Motor neuron (in vitro differentiated cells): ENCODE measurements around the gene MFAP3L. TPM values are rescaled to one million over a fixed set of nuclear protein-coding genes. Genes with fewer than 3 reads are reported as not detected.

Source experiments
- ATAC-seq, 8 experiments: fragments of 200-7000 bp; cut with Tn5 transposase; replicated peaks in 6 of 8; 2 replicates each; pipeline ENCODE4 v1.8.0; 2021; ENCODE audit warnings: mild to moderate bottlenecking in 8 of 8, moderate library complexity in 8 of 8
- H3K27ac ChIP-seq, 2 donors: fragments of 250-450 bp; sonication (Bioruptor Pico); 2 replicates each; pipeline ENCODE4 v1.9.0; 2021; ENCODE audit warnings: antibody characterized with exemption in 2 of 2, mild to moderate bottlenecking in 2 of 2, moderate library complexity in 1 of 2
- H3K4me1 ChIP-seq, 2 donors: fragments of 250-450 bp; sonication (Bioruptor Pico); replicated peaks in 1 of 2; 2 replicates each; pipeline ENCODE4 v1.6.1; 2021; ENCODE audit warnings: antibody characterized with exemption in 2 of 2, mild to moderate bottlenecking in 2 of 2, moderate library complexity in 1 of 2
- H3K4me3 ChIP-seq, 5 donors: fragments of 250-450 bp; sonication (Bioruptor Pico); 2 replicates each; pipeline ENCODE4 v1.9.0; 2021; ENCODE audit warnings: antibody characterized with exemption in 5 of 5, mild to moderate bottlenecking in 5 of 5, moderate library complexity in 4 of 5
- WGBS, 10 experiments: fragments of 450-650 bp; shearing (Covaris generic); methylation state at CpG; one replicate each; pipeline ENCODE4 v1.0.0; 2022; 5-methylcytosine and 5-hydroxymethylcytosine counted together
- in situ Hi-C, 9 experiments: fragments of 400-800 bp; cut with MboI; loops; one replicate each; pipeline ENCODE4 v1.15.0; 2021; ENCODE audit warnings: low sequenced_read_pairs in 9 of 9, low pct_unique_long_range_greater_than_20kb in 2 of 9; ENCODE audit not compliant: unreplicated experiment in 9 of 9
- total RNA-seq, 8 experiments: library from RNA; unstranded; fragments of 300-600 nt; gene quantifications; 2 replicates each; pipeline versions ENCODE4 v1.2.3 to v1.2.4, GENCODE V29; 2022

The MFAP3L gene
- total RNA-seq, 8 experiments from 2014 or later: 1.0 to 15.1 (median 4.4) TPM

DNA sequence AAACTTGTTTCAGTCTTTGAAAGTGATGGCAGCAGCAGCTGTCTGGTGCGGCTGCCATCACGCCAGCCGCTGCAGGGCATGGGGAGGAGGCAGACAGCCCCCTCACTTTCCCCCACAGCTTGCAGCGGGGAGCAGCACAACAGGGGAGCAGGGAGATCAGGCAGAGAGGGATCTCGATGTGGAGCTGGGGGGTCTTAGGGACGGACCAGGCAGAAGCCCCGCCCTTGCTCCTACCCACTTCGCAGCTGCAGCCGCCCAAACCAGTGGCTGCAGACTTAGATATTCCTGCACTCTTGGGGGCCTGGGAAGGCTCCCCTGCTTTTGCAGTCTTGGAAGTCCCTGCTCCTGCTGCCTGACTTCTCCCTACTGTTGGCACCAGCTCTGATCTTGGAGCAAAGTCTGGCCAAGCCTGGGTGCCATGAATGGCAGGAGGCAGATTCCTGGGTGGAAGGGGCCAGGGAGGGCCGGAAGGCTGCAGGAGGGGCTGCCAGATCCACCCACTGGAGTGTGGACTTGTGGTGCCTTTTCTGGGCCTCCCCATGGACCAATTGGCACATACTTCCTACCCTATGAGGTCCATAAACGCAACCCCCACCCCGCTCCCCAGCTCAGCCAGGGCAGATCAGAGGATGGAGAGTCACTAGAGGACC is 14.0 kb upstream of the MFAP3L start:
- Histone ChIP-seq H3K27ac (no peak overlapping the region), H3K4me3 (no peak overlapping the region), H3K4me1 (peaks cover 11 to 25% of the 10 kb centered on the region in 2 donors)
- in situ Hi-C loops: loop anchor here in 7 of 9 experiments (10.0 to 25.0 kb wide), 3 partner anchors 228 to 428 kb away; partner anchors contain the start of genes CLCN3 (in 1 of the 7) and NEK1 (in 1 of the 7)
- 20 to 100% (median 60%) methylated on average over 1 to 5 of the region's 12 CpGs; no CpG with 5 or more reads in 3 of the 10 experiments for WGBS, 10 experiments
- ATAC-seq: no peak

DNA sequence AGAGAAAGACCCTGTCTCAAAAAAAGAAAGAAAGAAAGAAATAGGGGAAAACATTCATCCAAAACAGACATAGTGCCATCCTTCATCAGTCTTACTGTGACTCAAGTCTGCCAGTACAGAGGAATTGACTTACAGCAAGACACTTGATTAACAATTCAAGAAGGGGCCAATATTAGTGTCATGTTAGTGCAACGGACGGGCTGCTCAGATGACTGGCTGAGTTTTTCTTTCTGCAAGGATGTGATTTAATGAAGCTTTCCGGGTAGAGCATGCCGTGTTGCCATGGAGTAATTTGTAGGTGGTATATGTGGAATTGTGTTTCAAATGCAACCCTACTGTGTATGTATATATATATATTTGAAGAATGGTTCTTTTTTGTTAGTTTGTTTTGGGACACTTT is 12.6 kb upstream of the MFAP3L start:
- in situ Hi-C loops: loop anchor here in 5 of 9 experiments (25.0 kb wide), 2 partner anchors 226 to 426 kb away; partner anchors contain the start of genes CLCN3 (in 1 of the 5) and NEK1 (in 1 of the 5)
- Histone ChIP-seq H3K4me3 (no peak overlapping the region), H3K4me1 (peaks cover 18 to 36% of the 10 kb centered on the region in 2 donors), H3K27ac (no peak overlapping the region)
- peak in 6 of 8 experiments; percentile 6 to 76 (median 66) for ATAC-seq
- 12 to 61% (median 28%) methylated on average over 1 to 4 of the region's 4 CpGs; no CpG with 5 or more reads in 2 of the 10 experiments for WGBS, 10 experiments

DNA sequence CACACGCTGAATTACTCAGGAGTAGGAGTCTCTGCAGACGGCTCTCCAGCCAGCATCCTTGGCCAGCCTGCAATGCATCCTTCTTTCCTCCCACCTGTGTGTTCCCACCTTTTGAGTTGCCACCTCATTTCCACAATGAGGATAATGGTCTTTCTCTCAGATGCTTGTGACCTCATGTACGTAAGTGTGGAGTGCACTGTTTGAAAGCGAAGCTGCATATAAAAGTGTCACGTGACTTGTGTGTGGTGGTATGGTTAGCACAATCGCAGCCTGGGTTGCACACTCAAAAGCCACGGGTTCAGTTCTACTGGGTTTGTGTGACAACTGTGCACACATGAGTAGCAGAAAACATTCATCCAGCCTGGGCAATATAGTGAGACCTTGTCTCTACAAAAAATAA is 12.0 kb upstream of the MFAP3L start:
- H3K4me1 ChIP-seq: peaks cover 23 to 42% of the 10 kb centered on the region in 2 donors
- 52 to 100% (median 91%) methylated on average over 1 to 7 of the region's 7 CpGs; no CpG with 5 or more reads in 4 of the 10 experiments for WGBS, 10 experiments
- no peak for ATAC-seq
- in situ Hi-C loops: loop anchor here in 5 of 9 experiments (25.0 kb wide), 2 partner anchors 226 to 426 kb away; partner anchors contain the start of genes CLCN3 (in 1 of the 5) and NEK1 (in 1 of the 5)
- no peak overlapping the region for H3K4me3 ChIP-seq
- H3K27ac ChIP-seq: no peak overlapping the region

DNA sequence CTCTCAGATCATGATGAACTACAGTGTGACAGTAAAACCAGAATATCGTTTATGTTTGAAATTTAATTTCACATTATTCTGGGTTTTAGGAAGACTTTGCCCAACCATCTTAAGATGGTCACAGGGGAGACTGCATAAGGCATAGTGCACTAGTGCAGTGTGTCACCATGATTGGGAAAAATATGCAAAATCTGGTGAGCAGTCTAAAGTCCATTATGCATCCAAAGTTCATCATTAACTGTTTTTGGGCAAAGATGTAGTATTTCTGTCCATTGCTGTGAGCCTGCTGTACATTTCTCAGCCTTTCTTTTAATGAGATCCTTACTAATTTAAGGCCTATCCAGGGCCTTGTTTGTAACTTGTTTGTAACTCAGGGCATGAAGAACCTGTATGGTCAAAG is 11.3 kb upstream of the MFAP3L start:
- H3K4me1 ChIP-seq: peaks cover 24 to 44% of the 10 kb centered on the region in 2 donors
- no peak for ATAC-seq
- 14 to 100% (median 100%) methylated on average over 1 of the region's 1 CpG; no CpG with 5 or more reads in 3 of the 10 experiments for WGBS, 10 experiments
- H3K4me3 ChIP-seq: no peak overlapping the region
- no peak overlapping the region for H3K27ac ChIP-seq
- in situ Hi-C loops: loop anchor here in 5 of 9 experiments (25.0 kb wide), 2 partner anchors 225 to 425 kb away; partner anchors contain the start of genes CLCN3 (in 1 of the 5) and NEK1 (in 1 of the 5)

DNA sequence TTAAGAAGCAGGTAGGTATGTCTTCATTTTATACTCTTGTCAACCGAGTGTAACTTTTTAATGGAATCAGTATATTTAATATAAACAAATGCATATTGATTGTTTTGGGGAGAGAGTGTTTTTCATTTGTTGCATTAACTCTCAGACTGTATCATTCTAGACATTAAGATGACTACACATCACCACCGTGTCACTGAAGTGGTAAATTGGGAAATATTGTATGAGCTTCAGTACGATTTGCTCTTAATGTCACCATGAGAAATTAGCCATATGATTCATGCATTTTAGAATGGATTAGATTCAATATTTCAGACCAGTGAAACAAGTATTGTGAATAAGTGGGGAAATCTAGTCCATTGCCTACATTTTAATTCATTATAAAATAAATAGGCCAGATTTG is 9.7 kb upstream of the MFAP3L start:
- Histone ChIP-seq H3K27ac (no peak overlapping the region), H3K4me1 (peaks cover 24 to 44% of the 10 kb centered on the region in 2 donors), H3K4me3 (no peak overlapping the region)
- 18 to 90% (median 60%) methylated on average over 2 to 3 of the region's 3 CpGs; no CpG with 5 or more reads in 2 of the 10 experiments for WGBS, 10 experiments
- peak in 5 of 8 experiments; percentile 26 to 81 (median 41) for ATAC-seq
- in situ Hi-C loops: loop anchor here in 5 of 9 experiments (25.0 kb wide), 2 partner anchors 224 to 424 kb away; partner anchors contain the start of genes CLCN3 (in 1 of the 5) and NEK1 (in 1 of the 5)

DNA sequence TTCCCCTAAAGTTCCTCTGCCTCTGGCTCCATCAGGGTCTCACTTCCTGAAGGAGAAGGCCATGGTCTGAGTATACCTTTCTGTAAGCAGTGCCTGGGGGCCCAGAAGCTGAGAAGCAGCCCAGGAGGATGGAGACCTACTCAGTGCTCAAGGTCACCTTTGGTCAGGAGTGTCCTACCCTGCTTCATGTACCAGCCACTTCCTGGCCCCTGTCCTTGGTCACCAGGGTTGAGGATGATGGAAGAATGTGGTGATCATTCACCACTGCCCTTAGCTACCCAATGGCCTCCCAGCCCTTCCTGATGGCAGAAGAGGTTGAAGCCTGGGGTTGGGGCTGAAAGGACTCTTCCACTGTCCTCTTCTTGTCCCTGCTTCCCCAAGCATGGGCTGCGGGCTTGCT is 9.0 kb upstream of the MFAP3L start:
- ATAC-seq: no peak
- WGBS, 10 experiments: 40 to 83% (median 80%) methylated on average over 1 of the region's 1 CpG; no CpG with 5 or more reads in 7 of the 10 experiments
- in situ Hi-C loops: loop anchor here in 5 of 9 experiments (25.0 kb wide), 2 partner anchors 223 to 423 kb away; partner anchors contain the start of genes CLCN3 (in 1 of the 5) and NEK1 (in 1 of the 5)
- H3K27ac ChIP-seq: no peak overlapping the region
- no peak overlapping the region for H3K4me3 ChIP-seq
- H3K4me1 ChIP-seq: peaks cover 24 to 44% of the 10 kb centered on the region in 2 donors

DNA sequence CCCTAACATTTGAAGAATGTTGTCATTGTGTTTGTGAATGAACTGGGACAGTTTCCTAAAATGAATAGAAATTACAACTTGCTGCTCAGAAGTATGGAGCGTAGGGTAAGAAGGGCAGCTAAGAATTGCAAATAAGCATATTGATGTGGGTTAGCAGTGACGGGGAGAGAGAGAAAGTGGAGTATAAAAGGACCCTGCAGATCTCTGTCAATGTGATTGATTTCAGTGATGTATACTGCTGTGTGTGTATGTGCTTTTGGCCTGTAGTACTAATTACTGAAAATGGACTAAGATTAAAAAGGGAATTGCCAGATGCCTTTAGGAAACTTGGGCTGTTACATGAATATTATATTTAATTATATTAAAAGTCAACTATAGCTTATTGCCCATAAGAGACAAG is 7.8 kb upstream of the MFAP3L start:
- WGBS, 10 experiments: 15 to 80% (median 50%) methylated on average over 1 to 2 of the region's 2 CpGs; no CpG with 5 or more reads in 3 of the 10 experiments
- no peak overlapping the region for H3K27ac ChIP-seq
- in situ Hi-C loops: loop anchor here in 5 of 9 experiments (25.0 kb wide), 2 partner anchors 222 to 422 kb away; partner anchors contain the start of genes CLCN3 (in 1 of the 5) and NEK1 (in 1 of the 5)
- no peak overlapping the region for H3K4me3 ChIP-seq
- H3K4me1 ChIP-seq: peaks cover 23 to 40% of the 10 kb centered on the region in 2 donors
- peak in 5 of 8 experiments; percentile 39 to 74 (median 70) for ATAC-seq

DNA sequence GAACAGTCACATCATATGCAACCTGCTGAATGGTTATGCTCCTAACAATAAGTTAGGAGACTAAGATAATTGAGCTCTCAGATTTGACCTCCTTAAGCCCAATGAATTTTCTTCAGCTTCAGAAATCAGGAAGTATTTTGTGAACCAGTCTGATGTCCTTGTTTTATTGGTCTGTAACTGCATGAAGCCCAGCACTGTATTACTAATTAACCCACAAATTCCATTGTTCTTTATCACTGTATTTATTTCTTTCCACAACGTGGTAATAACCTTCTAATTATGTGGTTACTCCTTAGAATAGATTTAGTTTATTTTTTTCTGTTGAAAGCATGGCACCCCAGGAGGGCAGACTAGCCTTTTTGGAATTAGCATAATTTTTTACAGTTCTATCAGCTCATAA is 3.9 kb upstream of the MFAP3L start:
- peaks cover 16 to 19% of the 10 kb centered on the region in 2 donors for H3K4me1 ChIP-seq
- no peak for ATAC-seq
- H3K27ac ChIP-seq: no peak overlapping the region
- in situ Hi-C loops: loop anchor here in 5 of 9 experiments (25.0 kb wide), 2 partner anchors 218 to 418 kb away; partner anchors contain the start of genes CLCN3 (in 1 of the 5) and NEK1 (in 1 of the 5)
- no peak overlapping the region for H3K4me3 ChIP-seq
- WGBS, 10 experiments: 0 to 67% (median 35%) methylated on average over 1 of the region's 1 CpG; no CpG with 5 or more reads in 3 of the 10 experiments

DNA sequence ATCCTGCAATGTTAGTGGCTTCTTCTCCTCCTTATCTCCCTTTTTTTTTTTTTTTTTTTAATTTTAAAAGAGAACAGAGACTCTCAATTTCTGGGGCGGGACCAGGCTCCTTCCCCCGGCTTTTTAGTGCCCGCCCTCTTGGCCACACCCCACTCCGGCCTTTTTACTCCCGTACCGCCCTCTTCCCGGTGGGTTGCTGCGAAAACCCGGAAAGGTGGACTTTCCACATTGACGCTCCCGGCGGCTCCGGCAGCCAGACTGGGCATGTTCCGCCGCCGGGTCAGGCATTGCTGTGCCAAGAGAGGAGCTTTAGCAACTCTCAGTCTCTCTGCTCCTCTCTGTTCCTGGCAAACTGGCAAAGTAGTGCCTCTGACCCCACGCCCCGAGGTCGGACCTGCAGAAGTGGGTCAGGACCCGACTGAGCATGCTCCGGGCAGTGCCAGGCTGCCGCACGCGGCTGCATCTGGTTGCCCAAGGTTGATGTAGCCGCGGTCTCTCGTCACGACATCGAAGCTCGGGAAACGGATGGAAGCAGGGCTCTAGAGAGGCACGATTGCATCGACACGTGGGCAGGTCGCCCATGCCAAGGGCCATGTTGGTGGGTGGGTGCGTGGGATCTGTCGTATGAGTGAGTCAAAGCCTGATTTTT is 1.1 kb upstream of the MFAP3L start:
- Histone ChIP-seq H3K4me3 (peak overlapping the region; percentile 58 to 80 (median 61)), H3K4me1 (peaks cover 0 to 3% of the 10 kb centered on the region in 2 donors), H3K27ac (no peak overlapping the region)
- in situ Hi-C loops: loop anchor here in 5 of 9 experiments (25.0 kb wide), 2 partner anchors 215 to 415 kb away; partner anchors contain the start of genes CLCN3 (in 1 of the 5) and NEK1 (in 1 of the 5)
- peak; percentile 42 to 64 (median 48) for ATAC-seq
- WGBS, 10 experiments: 0 to 25% (median 3%) methylated on average over 1 to 15 of the region's 37 CpGs; no CpG with 5 or more reads in 1 of the 10 experiments

DNA sequence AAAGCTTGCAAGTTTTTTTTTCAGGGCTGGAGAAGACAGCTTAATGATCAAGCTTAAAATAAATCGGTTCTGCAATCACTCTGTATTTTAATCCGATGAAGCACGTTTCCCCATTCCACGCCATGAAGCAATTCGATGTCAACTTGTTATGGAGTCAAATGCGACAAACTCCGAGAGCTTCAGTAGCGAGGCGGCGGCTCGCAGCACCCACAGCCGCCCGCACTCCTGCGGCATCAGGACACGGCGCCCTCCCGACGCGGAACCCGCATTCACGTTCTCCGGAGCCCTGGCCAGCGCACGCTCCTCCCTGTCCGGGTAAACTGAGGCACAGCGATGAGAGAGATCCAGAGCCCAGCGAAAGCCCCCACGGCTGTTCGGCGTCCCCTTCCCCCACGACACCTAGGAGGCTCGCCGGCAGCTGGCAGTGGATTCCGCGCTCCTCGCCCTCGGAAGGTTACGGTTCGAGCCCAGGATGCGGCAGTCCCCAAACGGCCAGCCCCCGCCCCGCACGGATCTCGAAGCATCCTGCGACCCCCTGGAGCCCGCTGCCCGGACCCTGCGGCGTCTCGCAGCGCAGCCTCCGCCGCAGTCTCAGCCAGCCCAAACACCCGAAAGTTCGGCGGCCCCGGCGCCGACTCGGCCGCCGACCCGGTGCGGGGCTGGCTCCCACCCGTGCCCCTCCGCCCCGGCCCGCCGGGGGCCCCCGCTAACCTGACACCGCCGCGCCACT is 507 bp downstream of the MFAP3L start:
- ATAC-seq: peak in 4 of 8 experiments; percentile 0 to 30 (median 10)
- in situ Hi-C loops: loop anchor here in 5 of 9 experiments (25.0 kb wide), 2 partner anchors 213 to 413 kb away; partner anchors contain the start of genes CLCN3 (in 1 of the 5) and NEK1 (in 1 of the 5)
- Histone ChIP-seq H3K27ac (peak overlapping the region; percentile 4 to 6), H3K4me1 (peaks cover 0 to 3% of the 10 kb centered on the region in 2 donors), H3K4me3 (peak overlapping the region; percentile 58 to 80 (median 61))
- WGBS, 10 experiments: 0 to 68% (median 18%) methylated on average over 1 to 23 of the region's 74 CpGs; no CpG with 5 or more reads in 1 of the 10 experiments

DNA sequence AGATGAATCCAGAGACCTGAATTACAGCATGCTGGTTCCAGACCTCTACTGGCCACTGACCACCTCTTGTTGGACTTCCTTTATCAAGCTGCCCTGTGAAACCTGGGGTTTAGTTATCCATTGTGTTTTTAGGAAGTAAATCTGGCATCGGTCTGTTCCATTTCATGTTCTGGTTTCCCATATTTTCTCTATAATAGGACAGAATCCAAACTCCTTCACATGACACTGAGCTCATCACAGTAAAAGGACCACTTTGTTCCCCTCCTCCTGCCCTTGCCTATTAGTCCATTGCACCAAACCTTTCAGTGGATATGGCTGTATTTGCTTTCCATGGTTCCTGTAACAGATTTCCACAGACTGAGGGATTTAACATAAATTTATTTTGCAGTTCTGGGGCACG is 4.0 kb downstream of the MFAP3L start:
- 0 to 100% (median 97%) methylated on average over 1 to 2 of the region's 2 CpGs; no CpG with 5 or more reads in 2 of the 10 experiments for WGBS, 10 experiments
- ATAC-seq: no peak
- in situ Hi-C loops: loop anchor here in 1 of 9 experiments (25.0 kb wide), 1 partner anchor 210 kb away; no protein-coding TSS in a partner anchor
- Histone ChIP-seq H3K27ac (no peak overlapping the region), H3K4me1 (peaks cover 0 to 3% of the 10 kb centered on the region in 2 donors), H3K4me3 (no peak overlapping the region)
